GM12878 (cell line): Measurements from ENCODE around the gene CNPPD1. TPM values are rescaled to one million over a fixed set of nuclear protein-coding genes. Genes with fewer than 3 reads are reported as not detected.

Experiments
- ATAC-seq: fragments of 200-7000 bp; cut with Tn5 transposase; 3 replicates; pipeline ENCODE4 v1.9.1; 2020; ENCODE audit warnings: mild to moderate bottlenecking, moderate library complexity
- BruUV-seq: library from RNA; stranded (reverse); fragments of 400-500 nt; replicated peaks from 2 replicates; lab custom pipeline; 2021; lab: Mats Ljungman, UMichigan
- CTCF ChIA-PET: fragments of 300-600 bp; sonication (Branson Sonifier 250); formaldehyde crosslinking; extraction: SDS; loops from one replicate; lab custom pipeline; 2021; ENCODE audit warnings: inconsistent platforms; lab: Yijun Ruan, JAX
- POLR2A ChIA-PET: fragments of 350-600 bp; formaldehyde crosslinking; extraction: SDS; loops from one replicate; lab custom pipeline; 2021; ENCODE audit warnings: inconsistent platforms; lab: Charles Lee
- RAD21 ChIA-PET: fragments of 300-600 bp; sonication (Branson Sonifier 250); formaldehyde crosslinking; loops from one replicate; lab custom pipeline; 2023; ENCODE audit warnings: antibody characterized with exemption; ENCODE audit not compliant: unreplicated experiment; lab: Charles Lee
- SMC1A ChIA-PET: fragments of 300-600 bp; sonication (Branson Sonifier 250); formaldehyde crosslinking; loops from one replicate; lab custom pipeline; 2023; ENCODE audit not compliant: unreplicated experiment, uncharacterized antibody; lab: Charles Lee
- DNase-seq: peaks from one replicate; pipeline ENCODE4 v3.0.0-alpha.2; 2011; ENCODE audit warnings: low read depth, low spot score
- FAIRE-seq: peaks from 3 replicates; lab custom pipeline; 2011; peaks lifted over from hg19 to GRCh38; lab: Jason Lieb, UNC
- H2AFZ ChIP-seq: 2 replicates; pipeline ENCODE4 v1.6.0; 2011; ENCODE audit warnings: low read depth, low read length, control low read depth; ENCODE audit not compliant: control insufficient read depth
- H3K27ac ChIP-seq: 2 replicates; pipeline ENCODE4 v1.5.1; 2011; ENCODE audit warnings: control low read depth; ENCODE audit not compliant: control insufficient read depth, insufficient read depth
- H3K27me3 ChIP-seq, 2 experiments: replicated peaks in 1 of 2; 2 replicates each; pipeline versions ENCODE4 v1.6.0 to v1.6.1; 2011; ENCODE audit warnings: low read length in 1 of 2; ENCODE audit not compliant: control insufficient read depth in 2 of 2, insufficient read depth in 2 of 2
- H3K36me3 ChIP-seq, 2 experiments: 2 replicates each; pipeline ENCODE4 v1.5.1; 2011; ENCODE audit warnings: low read length in 1 of 2; ENCODE audit not compliant: control insufficient read depth in 2 of 2, insufficient read depth in 2 of 2
- H3K4me1 ChIP-seq: 2 replicates; pipeline ENCODE4 v1.6.1; 2011; ENCODE audit warnings: mild to moderate bottlenecking, low read length, moderate library complexity, mixed read lengths; ENCODE audit not compliant: control insufficient read depth, insufficient read depth
- H3K4me2 ChIP-seq: 2 replicates; pipeline ENCODE4 v1.6.0; 2011; ENCODE audit warnings: control low read depth; ENCODE audit not compliant: control insufficient read depth, insufficient read depth
- H3K4me3 ChIP-seq: fragments of 200-600 bp; sonication (generic); 2 replicates; pipeline ENCODE4 v1.5.1; 2016
- H3K79me2 ChIP-seq: 2 replicates; pipeline ENCODE4 v1.6.0; 2011; ENCODE audit warnings: low read length; ENCODE audit not compliant: control insufficient read depth, insufficient read depth
- H3K9ac ChIP-seq: 2 replicates; pipeline ENCODE4 v1.8.0; 2011; ENCODE audit warnings: low read length, control low read depth, mixed read lengths; ENCODE audit not compliant: control insufficient read depth, insufficient read depth
- H3K9me3 ChIP-seq: replicated peaks from 3 replicates; pipeline ENCODE4 v1.5.1; 2011; ENCODE audit warnings: mild to moderate bottlenecking, low read length; ENCODE audit not compliant: control insufficient read depth, insufficient read depth
- H4K20me1 ChIP-seq: 2 replicates; pipeline ENCODE4 v1.6.0; 2011; ENCODE audit not compliant: control insufficient read depth, insufficient read depth
- ATF2 ChIP-seq: IDR thresholded peaks from 2 replicates; pipeline ENCODE4 v1.6.1; 2012; ENCODE audit warnings: low read length, inconsistent platforms
- BMI1 ChIP-seq: fragments of 450-650 bp; IDR thresholded peaks from 2 replicates; pipeline ENCODE4 v1.6.1; 2016; ENCODE audit warnings: mild to moderate bottlenecking, moderate library complexity, borderline replicate concordance
- CHD2 ChIP-seq: IDR thresholded peaks from 2 replicates; pipeline ENCODE4 v1.6.1; 2011; ENCODE audit warnings: low read depth, low read length, improper control_type of control experiment, borderline replicate concordance
- CREM ChIP-seq: IDR thresholded peaks from 2 replicates; pipeline ENCODE4 v1.6.1; 2014; ENCODE audit warnings: antibody characterized with exemption, low read depth
- CTCF ChIP-seq, 3 experiments: IDR thresholded peaks in 2 of 3; conservative IDR thresholded peaks in 1 of 3; 2 replicates each; pipeline ENCODE4 v1.5.1; 2011; ENCODE audit warnings: low read depth in 3 of 3, low read length in 3 of 3, mild to moderate bottlenecking in 3 of 3, control low read depth in 2 of 3, moderate library complexity in 2 of 3, inconsistent platforms in 1 of 3, mixed read lengths in 1 of 3; ENCODE audit not compliant: control insufficient read depth in 2 of 3, insufficient read depth in 1 of 3; ENCODE audit errors: extremely low read depth in 1 of 3
- FOS ChIP-seq: IDR thresholded peaks from 3 replicates; pipeline ENCODE4 v1.6.1; 2011; ENCODE audit warnings: borderline replicate concordance; ENCODE audit not compliant: insufficient read length; ENCODE audit errors: extremely low read depth
- NR2C1 ChIP-seq: fragments of 450-650 bp; IDR thresholded peaks from 2 replicates; pipeline ENCODE4 v1.6.1; 2017; ENCODE audit warnings: antibody characterized with exemption, mild to moderate bottlenecking, moderate library complexity
- PAX5 ChIP-seq: IDR thresholded peaks from 2 replicates; pipeline ENCODE4 v1.6.1; 2011; ENCODE audit warnings: low read depth, low read length, borderline replicate concordance
- SIX5 ChIP-seq: IDR thresholded peaks from 2 replicates; pipeline ENCODE4 v1.6.1; 2011; ENCODE audit warnings: mild to moderate bottlenecking, low read depth, low read length, moderate library complexity; ENCODE audit not compliant: severe bottlenecking
- SPI1 ChIP-seq: IDR thresholded peaks from 2 replicates; pipeline ENCODE4 v1.6.1; 2011; ENCODE audit warnings: low read depth, mild to moderate bottlenecking, low read length, moderate library complexity, borderline replicate concordance; ENCODE audit not compliant: insufficient read depth
- STAT3 ChIP-seq: IDR thresholded peaks from 2 replicates; pipeline ENCODE4 v1.6.1; 2011; ENCODE audit warnings: low read depth, low read length, improper control_type of control experiment
- WGBS: methylation state at CpG from one replicate; pipeline ENCODE4 v1.1.6; 2016; ENCODE audit warnings: low lambda C conversion rate; ENCODE audit not compliant: insufficient replicate concordance, insufficient coverage; ENCODE audit errors: missing lambda C conversion rate; 5-methylcytosine and 5-hydroxymethylcytosine counted together
- in situ Hi-C: fragments of 300-500 bp; cut with MboI; formaldehyde crosslinking; loops from 9 replicates; pipeline ENCODE4 v1.14.3; 2018; ENCODE audit warnings: mixed read lengths
- intact Hi-C: fragments of 100-400 bp; cut with micrococcal nuclease; formaldehyde crosslinking; loops from one replicate; pipeline ENCODE4 v1.14.2; 2022; ENCODE audit not compliant: unreplicated experiment
- polyA plus RNA-seq, 11 experiments: library from polyadenylated mRNA; depleted of rRNA in 4 of 11; unstranded in 6 of 11; stranded (reverse) in 5 of 11; fragments of >200 nt; fragmentation: Nextera tagmentation in 4 of 11; fragmentation: Illumina TruSeq in 1 of 11; extraction: Ambion mirVana in 4 of 11; extraction: Trizol in 1 of 11; gene quantifications; 1 replicate in 1 of 11; 2 replicates in 10 of 11; pipeline versions ENCODE4 v1.2.1 to v1.2.3, GENCODE V29; 2011 to 2016; ENCODE audit warnings: inconsistent platforms in 2 of 11, missing spikeins in 2 of 11, low read depth in 1 of 11
- total RNA-seq, 4 experiments: library from RNA; depleted of rRNA in 3 of 4; stranded (reverse); fragments of >200 nt in 3 of 4; fragmentation: Illumina TruSeq in 1 of 4; extraction: Trizol in 1 of 4; gene quantifications; 2 replicates each; pipeline versions ENCODE4 v1.2.1 to v1.2.3, GENCODE V29; 2013 to 2021

Gene CNPPD1
- total and polyA plus RNA-seq, 10 of the 15 experiments (the other 5 are each of a cell fraction or from before 2014, with no cell fraction given): 12.2 to 86.6 (median 43.4) TPM

- Histone ChIP-seq H3K4me2 (no peak overlapping the region), H3K9ac (no peak overlapping the region), H4K20me1 (no peaks in the 10 kb centered on the region), H3K27ac (no peak overlapping the region), H3K36me3 (no peaks in the 10 kb centered on the region), H3K27me3 (no peaks in the 10 kb centered on the region), H3K4me1 (no peaks in the 10 kb centered on the region), H3K4me3 (no peak overlapping the region), H3K79me2 (no peaks in the 10 kb centered on the region), H2AFZ (no peak overlapping the region), H3K9me3 (no peaks in the 10 kb centered on the region)
- intact Hi-C loops: no loop called here
- RAD21 ChIA-PET: interaction anchor here (1.0 kb wide), 1 partner anchor 9 kb away, joined by 3 read pairs; no protein-coding TSS in a partner anchor
- in situ Hi-C loops: no loop called here
- POLR2A ChIA-PET: interaction anchor here (0.7 kb wide), 1 partner anchor 61 kb away, joined by 3 read pairs; no protein-coding TSS in a partner anchor
- SMC1A ChIA-PET: no interaction called here
- CTCF ChIA-PET: interaction anchor here (0.7 to 1.3 kb wide), 3 partner anchors 17 to 26 kb away, joined by 3 read pairs; no protein-coding TSS in a partner anchor
- no peak for DNase-seq
- no peak for FAIRE-seq
- TF ChIP-seq NR2C1 (no peak), ATF2 (no peak), BMI1 (no peak), SIX5 (no peak), CREM (no peak), SPI1 (no peak), CTCF (IDR thresholded peaks at IDR 0.05 in 2 of 3, conservative IDR thresholded peaks at IDR 0.05 in 1 of 3; ENCODE audit: control insufficient read depth in 2 of 3, extremely low read depth in 1 of 3, insufficient read depth in 1 of 3, low read depth in 3 of 3, low read length in 3 of 3) (no peak), STAT3 (no peak), CHD2 (no peak), FOS (no peak), PAX5 (no peak)
- ATAC-seq: no peak
- WGBS: 0% methylated on average over 1 of the region's 1 CpG
- no TSS peak for BruUV-seq
Measured at GRCh38 chr2:219197388-219197787, 20.7 kb upstream of the CNPPD1 start.
